Measurements from ENCODE around the gene ADH4.

DNA sequence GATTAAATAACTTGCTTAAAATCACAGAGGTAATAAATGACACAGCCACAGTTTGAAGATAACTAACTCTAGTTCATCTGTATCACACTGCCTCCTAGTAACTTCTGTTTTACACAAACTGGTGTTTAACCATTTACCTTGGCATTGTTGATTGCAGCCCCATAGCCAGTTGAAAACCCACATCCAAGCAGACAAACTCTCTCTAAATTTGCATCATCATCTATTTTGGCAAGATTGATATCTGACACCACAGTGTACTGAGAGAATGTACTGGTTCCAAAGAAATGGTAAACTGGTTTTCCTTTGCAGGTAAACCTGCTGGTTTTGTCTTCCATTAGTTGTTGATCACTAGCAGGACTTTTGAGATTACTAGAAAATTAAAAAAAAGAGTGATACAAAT lies 7.8 kb downstream of the ADH4 start:
- TF ChIP-seq, protein P1, sequence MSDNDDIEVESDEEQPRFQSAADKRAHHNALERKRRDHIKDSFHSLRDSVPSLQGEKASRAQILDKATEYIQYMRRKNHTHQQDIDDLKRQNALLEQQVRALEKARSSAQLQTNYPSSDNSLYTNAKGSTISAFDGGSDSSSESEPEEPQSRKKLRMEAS (IDR thresholded peaks at IDR 0.05; ENCODE audit: low read depth, low read length) = no peak
- TF ChIP-seq, protein P2, sequence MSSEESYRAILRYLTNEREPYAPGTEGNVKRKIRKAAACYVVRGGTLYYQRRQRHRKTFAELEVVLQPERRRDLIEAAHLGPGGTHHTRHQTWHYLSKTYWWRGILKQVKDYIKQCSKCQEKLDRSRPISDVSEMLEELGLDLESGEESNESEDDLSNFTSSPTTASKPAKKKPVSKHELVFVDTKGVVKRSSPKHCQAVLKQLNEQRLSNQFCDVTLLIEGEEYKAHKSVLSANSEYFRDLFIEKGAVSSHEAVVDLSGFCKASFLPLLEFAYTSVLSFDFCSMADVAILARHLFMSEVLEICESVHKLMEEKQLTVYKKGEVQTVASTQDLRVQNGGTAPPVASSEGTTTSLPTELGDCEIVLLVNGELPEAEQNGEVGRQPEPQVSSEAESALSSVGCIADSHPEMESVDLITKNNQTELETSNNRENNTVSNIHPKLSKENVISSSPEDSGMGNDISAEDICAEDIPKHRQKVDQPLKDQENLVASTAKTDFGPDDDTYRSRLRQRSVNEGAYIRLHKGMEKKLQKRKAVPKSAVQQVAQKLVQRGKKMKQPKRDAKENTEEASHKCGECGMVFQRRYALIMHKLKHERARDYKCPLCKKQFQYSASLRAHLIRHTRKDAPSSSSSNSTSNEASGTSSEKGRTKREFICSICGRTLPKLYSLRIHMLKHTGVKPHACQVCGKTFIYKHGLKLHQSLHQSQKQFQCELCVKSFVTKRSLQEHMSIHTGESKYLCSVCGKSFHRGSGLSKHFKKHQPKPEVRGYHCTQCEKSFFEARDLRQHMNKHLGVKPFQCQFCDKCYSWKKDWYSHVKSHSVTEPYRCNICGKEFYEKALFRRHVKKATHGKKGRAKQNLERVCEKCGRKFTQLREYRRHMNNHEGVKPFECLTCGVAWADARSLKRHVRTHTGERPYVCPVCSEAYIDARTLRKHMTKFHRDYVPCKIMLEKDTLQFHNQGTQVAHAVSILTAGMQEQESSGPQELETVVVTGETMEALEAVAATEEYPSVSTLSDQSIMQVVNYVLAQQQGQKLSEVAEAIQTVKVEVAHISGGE (CRISPR knock-in tag; IDR thresholded peaks at IDR 0.05) = no peak
- no peak for TF ChIP-seq YBX1 (IDR thresholded peaks at IDR 0.05)
- TF ChIP-seq MTA3 (IDR thresholded peaks at IDR 0.05; ENCODE audit: borderline replicate concordance, low read length) = no peak
- TF ChIP-seq, protein P3, sequence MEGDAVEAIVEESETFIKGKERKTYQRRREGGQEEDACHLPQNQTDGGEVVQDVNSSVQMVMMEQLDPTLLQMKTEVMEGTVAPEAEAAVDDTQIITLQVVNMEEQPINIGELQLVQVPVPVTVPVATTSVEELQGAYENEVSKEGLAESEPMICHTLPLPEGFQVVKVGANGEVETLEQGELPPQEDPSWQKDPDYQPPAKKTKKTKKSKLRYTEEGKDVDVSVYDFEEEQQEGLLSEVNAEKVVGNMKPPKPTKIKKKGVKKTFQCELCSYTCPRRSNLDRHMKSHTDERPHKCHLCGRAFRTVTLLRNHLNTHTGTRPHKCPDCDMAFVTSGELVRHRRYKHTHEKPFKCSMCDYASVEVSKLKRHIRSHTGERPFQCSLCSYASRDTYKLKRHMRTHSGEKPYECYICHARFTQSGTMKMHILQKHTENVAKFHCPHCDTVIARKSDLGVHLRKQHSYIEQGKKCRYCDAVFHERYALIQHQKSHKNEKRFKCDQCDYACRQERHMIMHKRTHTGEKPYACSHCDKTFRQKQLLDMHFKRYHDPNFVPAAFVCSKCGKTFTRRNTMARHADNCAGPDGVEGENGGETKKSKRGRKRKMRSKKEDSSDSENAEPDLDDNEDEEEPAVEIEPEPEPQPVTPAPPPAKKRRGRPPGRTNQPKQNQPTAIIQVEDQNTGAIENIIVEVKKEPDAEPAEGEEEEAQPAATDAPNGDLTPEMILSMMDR (IDR thresholded peaks at IDR 0.05 in 2 of 3, conservative IDR thresholded peaks at IDR 0.05 in 1 of 3; ENCODE audit: control insufficient read depth in 2 of 3, extremely low read depth in 1 of 3, insufficient read depth in 1 of 3, low read depth in 3 of 3, low read length in 3 of 3) = no peak
- TF ChIP-seq, protein P4, sequence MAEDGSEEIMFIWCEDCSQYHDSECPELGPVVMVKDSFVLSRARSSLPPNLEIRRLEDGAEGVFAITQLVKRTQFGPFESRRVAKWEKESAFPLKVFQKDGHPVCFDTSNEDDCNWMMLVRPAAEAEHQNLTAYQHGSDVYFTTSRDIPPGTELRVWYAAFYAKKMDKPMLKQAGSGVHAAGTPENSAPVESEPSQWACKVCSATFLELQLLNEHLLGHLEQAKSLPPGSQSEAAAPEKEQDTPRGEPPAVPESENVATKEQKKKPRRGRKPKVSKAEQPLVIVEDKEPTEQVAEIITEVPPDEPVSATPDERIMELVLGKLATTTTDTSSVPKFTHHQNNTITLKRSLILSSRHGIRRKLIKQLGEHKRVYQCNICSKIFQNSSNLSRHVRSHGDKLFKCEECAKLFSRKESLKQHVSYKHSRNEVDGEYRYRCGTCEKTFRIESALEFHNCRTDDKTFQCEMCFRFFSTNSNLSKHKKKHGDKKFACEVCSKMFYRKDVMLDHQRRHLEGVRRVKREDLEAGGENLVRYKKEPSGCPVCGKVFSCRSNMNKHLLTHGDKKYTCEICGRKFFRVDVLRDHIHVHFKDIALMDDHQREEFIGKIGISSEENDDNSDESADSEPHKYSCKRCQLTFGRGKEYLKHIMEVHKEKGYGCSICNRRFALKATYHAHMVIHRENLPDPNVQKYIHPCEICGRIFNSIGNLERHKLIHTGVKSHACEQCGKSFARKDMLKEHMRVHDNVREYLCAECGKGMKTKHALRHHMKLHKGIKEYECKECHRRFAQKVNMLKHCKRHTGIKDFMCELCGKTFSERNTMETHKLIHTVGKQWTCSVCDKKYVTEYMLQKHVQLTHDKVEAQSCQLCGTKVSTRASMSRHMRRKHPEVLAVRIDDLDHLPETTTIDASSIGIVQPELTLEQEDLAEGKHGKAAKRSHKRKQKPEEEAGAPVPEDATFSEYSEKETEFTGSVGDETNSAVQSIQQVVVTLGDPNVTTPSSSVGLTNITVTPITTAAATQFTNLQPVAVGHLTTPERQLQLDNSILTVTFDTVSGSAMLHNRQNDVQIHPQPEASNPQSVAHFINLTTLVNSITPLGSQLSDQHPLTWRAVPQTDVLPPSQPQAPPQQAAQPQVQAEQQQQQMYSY (CRISPR knock-in tag; IDR thresholded peaks at IDR 0.05) = no peak
- TF ChIP-seq, protein P5, sequence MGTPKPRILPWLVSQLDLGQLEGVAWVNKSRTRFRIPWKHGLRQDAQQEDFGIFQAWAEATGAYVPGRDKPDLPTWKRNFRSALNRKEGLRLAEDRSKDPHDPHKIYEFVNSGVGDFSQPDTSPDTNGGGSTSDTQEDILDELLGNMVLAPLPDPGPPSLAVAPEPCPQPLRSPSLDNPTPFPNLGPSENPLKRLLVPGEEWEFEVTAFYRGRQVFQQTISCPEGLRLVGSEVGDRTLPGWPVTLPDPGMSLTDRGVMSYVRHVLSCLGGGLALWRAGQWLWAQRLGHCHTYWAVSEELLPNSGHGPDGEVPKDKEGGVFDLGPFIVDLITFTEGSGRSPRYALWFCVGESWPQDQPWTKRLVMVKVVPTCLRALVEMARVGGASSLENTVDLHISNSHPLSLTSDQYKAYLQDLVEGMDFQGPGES (IDR thresholded peaks at IDR 0.05) = no peak
- TF ChIP-seq POLR2A (IDR thresholded peaks at IDR 0.05; ENCODE audit: low read depth, low read length) = no peak
